Posterior cingulate gyrus (tissue), 11 donors: ENCODE data around the gene DDA1.

Experiments used
- DNase-seq, 10 donors: peaks; one replicate each; pipeline versions ENCODE4 v3.0.0 to v3.0.0-alpha.2; 2020 to 2021; ENCODE audit warnings: mixed read lengths in 3 of 10
- intact Hi-C: fragments of 100-400 bp; cut with DNase I; formaldehyde crosslinking; loops from one replicate; pipeline ENCODE4 v1.15.1; 2023

DDA1 gene

DNA sequence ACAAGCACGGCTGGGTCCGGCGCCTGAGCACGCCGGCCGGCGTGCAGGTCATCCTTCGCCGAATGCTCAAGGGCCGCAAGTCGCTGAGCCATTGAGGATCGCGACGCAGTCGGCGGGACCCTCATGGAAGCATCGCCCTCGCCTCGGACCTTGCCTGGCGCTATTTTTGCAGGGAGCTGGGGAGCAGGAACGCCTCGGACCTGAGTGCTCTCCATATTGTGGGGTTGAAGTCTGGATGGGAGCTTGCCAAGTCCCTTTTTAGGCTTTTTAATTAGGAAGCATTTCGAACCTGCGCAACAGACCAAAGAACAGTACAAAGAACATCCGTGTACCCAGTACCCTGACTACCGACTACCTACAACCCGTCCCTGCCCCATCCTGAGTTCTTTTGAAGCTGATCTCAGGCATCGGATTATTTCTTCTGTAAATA lies 3.1 kb upstream of the DDA1 start:
- DNase-seq: no peak
- intact Hi-C loops: loop anchor here (5.0 kb wide), 1 partner anchor 39 kb away; the partner anchor contains the start of gene BABAM1

DNA sequence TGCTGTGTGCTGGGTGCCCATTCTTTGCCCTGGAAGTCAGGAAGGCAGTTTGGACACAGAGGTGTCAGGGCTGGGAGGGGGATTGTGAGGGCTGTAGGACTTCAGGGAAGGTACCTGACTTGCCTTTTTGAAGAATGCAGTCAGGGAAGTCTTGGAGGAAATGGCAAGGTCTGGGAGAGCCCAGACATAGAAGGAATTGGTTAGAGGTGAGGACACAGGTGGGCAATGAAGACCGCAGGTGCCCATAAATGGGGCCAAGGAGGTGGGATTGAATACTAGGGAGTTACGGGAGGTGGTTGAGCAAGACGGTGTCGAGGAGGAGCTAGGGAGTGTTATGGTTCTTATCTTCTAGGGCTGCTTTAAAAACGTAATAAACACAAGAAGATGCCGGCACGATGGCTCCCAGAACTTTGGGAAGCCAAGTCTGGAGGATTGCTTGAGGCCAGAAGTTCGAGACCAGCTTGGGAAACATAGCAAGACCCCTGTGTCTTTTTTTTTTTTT lies 1.4 kb upstream of the DDA1 start:
- intact Hi-C loops: loop anchor here (5.0 kb wide), 1 partner anchor 41 kb away; the partner anchor contains the start of gene BABAM1

GRCh38 chr19:17309965-17310461 lies 650 bp downstream of the DDA1 start:
- DNase-seq: no peak
- intact Hi-C loops: loop anchor here (1.0 to 5.0 kb wide), 2 partner anchors 24 to 43 kb away; partner anchors contain the start of genes ANO8 and BABAM1

More for the DNA sequence above, 1.4 kb upstream of the DDA1 start:
- no peak for DNase-seq

- DNase-seq: no peak
- intact Hi-C loops: no loop called here
These were observed 2.3 kb downstream of the DDA1 start for GRCh38 chr19:17311455-17312188.

DNA sequence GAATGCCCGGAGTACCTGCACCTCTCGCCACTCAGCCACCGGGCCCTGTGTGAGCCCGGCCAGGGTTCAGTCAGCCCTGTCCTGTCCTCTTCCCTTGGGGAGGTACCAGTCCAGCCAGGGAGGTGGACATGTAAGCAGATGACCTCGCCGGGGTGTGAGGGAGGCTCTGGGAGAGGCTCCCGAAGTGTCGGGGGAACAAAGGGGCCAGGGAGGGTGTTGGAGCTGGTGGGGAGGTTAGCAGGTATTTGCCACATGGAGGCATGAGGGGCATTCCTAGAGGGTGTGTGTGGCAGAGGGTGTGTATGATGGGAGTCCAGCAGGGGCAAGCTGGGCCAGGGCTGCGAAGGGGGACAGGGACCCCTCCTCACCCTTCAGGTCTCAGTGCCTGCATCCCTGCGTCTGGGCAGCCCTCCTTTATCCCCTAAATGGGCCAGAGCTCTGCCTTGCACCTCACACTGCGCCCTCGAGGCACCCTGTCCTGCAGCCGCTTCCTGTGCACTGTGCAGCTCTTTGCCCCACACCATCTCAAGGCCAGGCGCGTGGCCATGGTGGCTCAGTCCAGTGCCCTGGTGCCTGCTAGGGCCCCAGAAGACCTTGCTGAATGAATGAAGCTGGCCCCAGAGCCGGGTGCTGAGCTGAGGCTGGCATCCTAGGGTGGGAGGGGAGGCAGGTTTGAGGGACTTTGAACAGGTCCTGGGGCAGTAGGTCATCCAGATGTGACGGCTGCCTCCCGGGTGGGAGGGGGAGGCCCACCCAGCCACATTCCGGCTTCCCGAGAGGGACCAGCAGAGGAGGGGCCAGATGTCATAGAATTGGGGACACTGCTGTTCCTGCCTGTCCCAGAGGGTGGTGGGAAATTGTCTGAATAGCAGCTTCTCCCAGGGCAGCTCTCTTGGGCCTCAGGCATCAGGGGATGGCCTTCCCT lies 3.1 kb downstream of the DDA1 start:
- intact Hi-C loops: no loop called here
- DNase-seq: no peak

- intact Hi-C loops: no loop called here
- DNase-seq: no peak
These were observed 4.7 kb downstream of the DDA1 start for GRCh38 chr19:17314007-17314593.

GRCh38 chr19:17318966-17319365 lies 9.6 kb downstream of the DDA1 start:
- DNase-seq: no peak
- intact Hi-C loops: no loop called here

DNA sequence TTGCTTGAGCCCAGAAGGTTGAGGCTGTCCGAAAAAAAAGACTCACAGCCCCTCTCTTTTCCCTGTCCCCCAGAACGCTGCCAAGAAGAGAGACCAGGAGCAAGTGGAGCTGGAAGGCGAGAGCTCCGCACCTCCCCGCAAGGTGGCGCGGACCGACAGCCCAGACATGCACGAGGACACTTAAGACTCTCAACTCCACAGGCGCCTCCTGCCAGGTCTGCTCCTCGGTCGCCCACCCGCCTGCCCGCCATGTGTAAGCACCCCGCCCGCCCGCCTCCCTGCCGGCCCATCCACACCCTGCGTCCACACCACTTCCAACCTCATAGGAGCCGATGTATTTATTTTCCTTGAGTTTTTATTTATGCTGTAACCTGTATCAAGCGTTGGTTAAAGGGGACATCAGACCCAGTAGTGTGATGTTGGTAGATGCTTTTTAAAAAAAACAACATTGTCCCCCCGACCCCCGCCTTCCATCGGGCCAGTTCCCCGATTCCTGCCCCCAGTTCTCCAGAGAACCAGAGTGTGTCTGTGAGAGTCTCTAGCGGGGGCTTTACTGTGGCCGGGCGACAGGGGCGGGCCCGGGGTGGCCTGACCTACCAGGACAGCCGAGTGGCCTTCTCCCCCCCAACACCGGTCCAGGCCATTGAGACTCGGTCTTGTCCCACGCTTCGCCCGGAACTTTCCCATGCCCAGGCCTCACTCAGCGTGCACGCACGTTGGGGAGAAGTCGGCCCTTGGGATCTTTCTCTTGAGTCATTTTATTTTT lies 10.3 kb downstream of the DDA1 start:
- intact Hi-C loops: no loop called here

DNA sequence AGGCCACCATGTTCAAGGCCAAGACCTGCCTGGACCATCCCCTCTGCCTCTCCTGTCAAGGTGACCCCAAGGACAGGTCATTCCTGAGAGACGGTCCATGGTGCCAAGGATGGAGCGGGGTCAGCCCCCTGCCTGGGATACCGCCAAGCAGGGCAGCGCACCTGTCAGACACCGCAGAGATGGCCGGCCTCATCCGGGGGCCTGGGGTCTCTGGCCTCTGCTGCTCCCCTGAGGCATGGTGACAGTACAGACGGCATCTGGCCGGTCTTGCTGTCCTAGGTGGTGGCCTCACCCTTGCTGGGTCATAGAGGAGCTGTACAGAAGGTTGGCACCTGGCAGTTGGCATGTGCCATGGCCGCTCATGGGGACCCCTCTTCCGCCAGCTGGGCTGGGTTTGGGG lies 11.1 kb downstream of the DDA1 start:
- DNase-seq: no peak
- intact Hi-C loops: no loop called here

More for the DNA sequence above, 10.3 kb downstream of the DDA1 start:
- no peak for DNase-seq

DNA sequence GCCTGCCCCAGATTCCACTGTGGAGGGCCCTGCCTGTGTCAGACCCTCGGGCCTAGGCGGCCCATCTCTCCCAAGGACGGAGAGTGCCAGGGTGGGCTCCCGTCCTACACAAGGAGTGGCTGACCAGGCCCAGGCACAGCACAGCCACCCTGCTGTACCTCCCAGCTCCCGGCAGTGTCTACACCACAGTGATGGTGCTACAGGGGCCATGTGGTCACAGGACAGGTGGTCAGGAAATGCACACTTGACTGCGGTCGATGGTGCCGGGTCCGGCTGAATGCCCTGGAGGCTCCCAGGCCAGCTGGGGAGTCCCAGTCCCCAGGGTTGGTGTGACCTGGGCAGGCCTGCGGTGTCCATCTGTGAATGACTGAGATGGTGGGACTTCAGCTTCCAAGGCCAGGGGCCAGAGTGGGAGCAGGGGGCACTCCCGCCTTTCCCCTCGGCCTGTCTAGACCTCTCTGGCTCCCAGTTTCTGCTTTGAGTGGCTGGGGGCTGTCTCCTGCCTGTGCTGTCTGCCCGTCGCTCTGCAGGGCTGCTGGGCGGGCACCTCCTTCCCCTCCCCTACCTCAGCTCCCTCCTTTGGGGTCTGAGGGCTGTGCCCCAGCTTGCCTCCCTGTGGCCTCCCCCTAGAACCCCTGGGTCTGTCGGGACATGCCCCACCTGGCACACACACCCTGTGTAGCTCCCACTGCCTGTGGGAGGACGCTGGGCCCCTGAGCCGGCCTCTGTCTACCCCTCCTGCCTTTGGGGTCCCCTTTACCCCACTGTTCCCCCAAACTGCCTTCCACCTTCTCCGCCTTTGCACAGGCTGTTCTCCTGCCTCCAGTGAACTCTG lies 12.5 kb downstream of the DDA1 start:
- intact Hi-C loops: no loop called here
- no peak for DNase-seq

DNA sequence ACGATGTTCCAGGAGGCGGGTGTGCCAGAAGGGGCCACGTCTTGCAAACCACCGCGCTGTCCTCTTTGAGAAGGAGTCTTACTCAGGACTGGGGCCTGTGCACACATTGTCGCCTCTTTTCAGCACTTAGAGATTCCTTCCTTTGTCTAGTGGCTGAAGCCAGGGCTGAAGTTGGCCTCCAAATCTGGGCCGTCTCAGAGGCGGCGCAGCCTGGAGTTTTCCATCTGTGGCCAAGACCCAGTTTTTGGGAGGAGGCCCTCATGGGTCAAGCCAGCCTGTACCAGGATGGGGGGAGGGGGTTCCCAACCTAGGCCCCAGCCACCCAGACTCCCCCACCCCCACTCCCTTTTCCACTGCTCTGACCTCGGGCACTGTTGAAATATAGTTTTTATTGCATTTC lies 13.5 kb downstream of the DDA1 start:
- intact Hi-C loops: no loop called here
- peak in 2 of 10 donors; percentile 37 to 60 for DNase-seq

- intact Hi-C loops: no loop called here
- DNase-seq: no peak
These were observed 14.1 kb downstream of the DDA1 start for GRCh38 chr19:17323300-17323963.

GRCh38 chr19:17323964-17324332 lies 14.6 kb downstream of the DDA1 start:
- no peak for DNase-seq
- intact Hi-C loops: no loop called here

DNA sequence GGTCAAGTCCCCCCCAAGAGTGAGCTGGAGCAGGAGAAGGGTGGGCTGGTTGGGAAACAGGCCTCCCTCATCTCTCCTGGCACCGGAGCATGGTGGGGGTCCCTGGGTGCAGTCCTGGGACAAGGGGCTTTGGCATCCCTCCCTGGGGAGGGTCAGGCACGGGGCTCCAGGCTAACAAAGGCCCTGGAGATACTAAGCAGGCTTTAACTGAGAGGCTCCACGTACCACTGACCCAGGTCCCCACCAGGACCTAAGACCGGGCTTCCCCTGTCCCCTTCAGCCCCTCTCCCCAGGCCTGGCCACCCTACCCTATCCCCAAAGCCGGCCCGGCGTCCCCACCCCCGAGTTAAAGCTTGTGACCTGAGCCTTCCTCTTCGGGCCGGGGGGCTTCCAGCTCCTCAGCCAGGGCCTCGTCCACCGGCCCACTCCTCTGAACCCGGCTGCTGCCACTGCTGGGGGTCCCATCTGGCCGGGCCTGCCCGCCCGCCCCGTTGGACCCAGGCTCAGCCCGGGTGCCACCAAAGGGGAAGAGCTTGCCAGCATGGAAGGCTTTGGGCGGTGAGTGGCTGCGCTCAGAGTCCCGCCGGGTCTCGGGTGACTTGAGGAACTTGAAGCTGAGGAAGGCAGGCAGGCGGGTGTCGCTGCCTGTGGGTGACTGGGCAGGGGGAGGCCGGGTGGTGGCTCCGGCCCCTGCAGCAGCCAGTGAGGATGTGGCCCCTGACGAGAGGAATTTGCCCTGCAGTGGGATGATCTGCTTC lies 15.2 kb downstream of the DDA1 start:
- no peak for DNase-seq
- intact Hi-C loops: no loop called here

- DNase-seq: peak in 1 of 10 donors; percentile 85
- intact Hi-C loops: no loop called here
These were observed 15.8 kb downstream of the DDA1 start for GRCh38 chr19:17325133-17325532.

GRCh38 chr19:17325881-17326594 lies 16.7 kb downstream of the DDA1 start:
- peak in 5 of 10 donors; percentile 38 to 61 (median 56) for DNase-seq
- intact Hi-C loops: no loop called here

DNA sequence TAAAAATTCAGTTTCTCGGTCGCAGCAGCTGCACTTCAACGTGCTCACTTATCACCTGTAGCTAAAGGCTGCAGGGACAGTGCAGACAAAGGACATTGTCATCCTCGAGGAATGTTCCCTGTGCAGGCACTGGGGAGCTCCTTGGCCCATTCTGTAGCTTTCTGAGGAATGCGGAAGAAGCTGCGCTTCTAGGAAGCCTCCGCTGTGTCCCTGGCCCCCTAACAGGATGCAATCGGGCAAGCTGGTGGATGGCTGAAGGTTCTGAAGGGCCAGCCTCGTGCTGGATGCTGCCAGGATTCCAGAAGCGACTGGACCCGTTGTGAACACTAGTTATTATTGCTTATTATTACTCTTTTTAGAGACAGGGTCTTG lies 17.2 kb downstream of the DDA1 start:
- intact Hi-C loops: no loop called here
- no peak for DNase-seq
